ENCODE results near the gene ARHGAP26. TPM values are rescaled to one million over a fixed set of nuclear protein-coding genes. Genes with fewer than 3 reads are reported as not detected.

ARHGAP26 gene
- total RNA-seq, 1 donor = 7.6 TPM

DNA sequence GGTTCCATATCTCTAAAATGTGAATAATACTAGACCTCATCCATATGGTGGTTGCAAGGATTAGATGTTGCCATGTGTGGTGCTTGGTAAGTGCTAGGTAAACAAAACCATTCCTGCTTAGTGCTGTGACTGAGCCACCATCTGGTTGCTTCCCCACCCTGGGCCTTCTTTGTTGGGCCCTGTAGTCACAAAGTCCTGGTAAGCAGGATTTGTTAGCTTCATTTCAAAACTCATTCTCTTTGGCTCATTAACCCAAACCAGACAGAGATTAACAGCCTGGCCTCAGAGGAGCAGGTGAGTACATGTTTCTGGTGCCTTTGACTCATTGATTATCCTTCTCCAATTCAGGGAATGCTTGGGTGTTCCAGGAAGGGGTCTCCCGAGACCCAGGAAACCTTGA, 240.2 kb downstream of the ARHGAP26 start:
- H3K27ac ChIP-seq (ENCODE audit: low read depth, low read length) = peak overlapping the region; percentile 92
- H3K36me3 ChIP-seq (ENCODE audit: insufficient read depth, low read length) = no peaks in the 10 kb centered on the region
- TF ChIP-seq, protein P1, sequence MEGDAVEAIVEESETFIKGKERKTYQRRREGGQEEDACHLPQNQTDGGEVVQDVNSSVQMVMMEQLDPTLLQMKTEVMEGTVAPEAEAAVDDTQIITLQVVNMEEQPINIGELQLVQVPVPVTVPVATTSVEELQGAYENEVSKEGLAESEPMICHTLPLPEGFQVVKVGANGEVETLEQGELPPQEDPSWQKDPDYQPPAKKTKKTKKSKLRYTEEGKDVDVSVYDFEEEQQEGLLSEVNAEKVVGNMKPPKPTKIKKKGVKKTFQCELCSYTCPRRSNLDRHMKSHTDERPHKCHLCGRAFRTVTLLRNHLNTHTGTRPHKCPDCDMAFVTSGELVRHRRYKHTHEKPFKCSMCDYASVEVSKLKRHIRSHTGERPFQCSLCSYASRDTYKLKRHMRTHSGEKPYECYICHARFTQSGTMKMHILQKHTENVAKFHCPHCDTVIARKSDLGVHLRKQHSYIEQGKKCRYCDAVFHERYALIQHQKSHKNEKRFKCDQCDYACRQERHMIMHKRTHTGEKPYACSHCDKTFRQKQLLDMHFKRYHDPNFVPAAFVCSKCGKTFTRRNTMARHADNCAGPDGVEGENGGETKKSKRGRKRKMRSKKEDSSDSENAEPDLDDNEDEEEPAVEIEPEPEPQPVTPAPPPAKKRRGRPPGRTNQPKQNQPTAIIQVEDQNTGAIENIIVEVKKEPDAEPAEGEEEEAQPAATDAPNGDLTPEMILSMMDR (IDR thresholded peaks at IDR 0.05; ENCODE audit: extremely low read depth, low read depth, low read length) = no peak

DNA sequence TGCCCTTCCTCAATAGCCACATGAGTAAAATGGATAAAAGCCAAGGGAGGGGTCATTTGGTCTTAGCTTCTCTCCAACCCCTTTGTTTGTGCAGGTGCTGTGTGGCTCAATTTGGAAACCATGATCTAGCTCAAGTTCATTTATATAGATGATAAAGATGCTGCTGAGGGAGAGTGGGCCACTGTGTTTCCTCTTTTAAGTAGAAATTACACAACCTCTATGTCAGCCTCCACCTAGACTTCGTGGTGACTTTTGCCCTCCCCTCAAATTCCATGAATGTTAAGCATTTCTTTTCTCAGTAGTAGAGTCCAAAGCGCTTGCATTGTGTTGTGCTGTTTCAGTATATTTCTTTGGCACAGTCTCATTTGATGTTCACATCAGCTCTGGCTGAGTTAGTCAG, 241.4 kb downstream of the ARHGAP26 start:
- H3K9me3 ChIP-seq (ENCODE audit: low read depth, low read length) = no peaks in the 10 kb centered on the region
- peak overlapping the region; percentile 52 for H3K27ac ChIP-seq (ENCODE audit: low read depth, low read length)
- peaks cover 27% of the 10 kb centered on the region for H3K4me1 ChIP-seq (ENCODE audit: insufficient read depth, low read length)
- H3K27me3 ChIP-seq (ENCODE audit: insufficient read depth, low read length) = no peaks in the 10 kb centered on the region
- TF ChIP-seq, protein P1 (IDR thresholded peaks at IDR 0.05; ENCODE audit: extremely low read depth, low read depth, low read length) = no peak
- no peak overlapping the region for H3K4me2 ChIP-seq (ENCODE audit: insufficient read depth, low read length)
- DNase-seq (ENCODE audit: insufficient read length, low spot score, missing footprints) = peak; percentile 69
- no peak overlapping the region for H3K4me3 ChIP-seq (ENCODE audit: insufficient read depth, low read length)
- no peaks in the 10 kb centered on the region for H3K36me3 ChIP-seq (ENCODE audit: insufficient read depth, low read length)
- H3K79me2 ChIP-seq (ENCODE audit: insufficient read depth, low read length) = no peaks in the 10 kb centered on the region
- no peaks in the 10 kb centered on the region for H4K20me1 ChIP-seq (ENCODE audit: insufficient read depth, low read length)
- H2AFZ ChIP-seq (ENCODE audit: low read length) = no peak overlapping the region

More for the DNA sequence above, 240.2 kb downstream of the ARHGAP26 start:
- Histone ChIP-seq H3K9me3 (ENCODE audit: low read depth, low read length) (no peaks in the 10 kb centered on the region), H4K20me1 (ENCODE audit: insufficient read depth, low read length) (no peaks in the 10 kb centered on the region), H2AFZ (ENCODE audit: low read length) (no peak overlapping the region), H3K4me2 (ENCODE audit: insufficient read depth, low read length) (no peak overlapping the region), H3K4me3 (ENCODE audit: insufficient read depth, low read length) (no peak overlapping the region), H3K4me1 (ENCODE audit: insufficient read depth, low read length) (peaks cover 27% of the 10 kb centered on the region), H3K27me3 (ENCODE audit: insufficient read depth, low read length) (no peaks in the 10 kb centered on the region), H3K79me2 (ENCODE audit: insufficient read depth, low read length) (no peaks in the 10 kb centered on the region)
- DNase-seq (ENCODE audit: insufficient read length, low spot score, missing footprints) = no peak

DNA sequence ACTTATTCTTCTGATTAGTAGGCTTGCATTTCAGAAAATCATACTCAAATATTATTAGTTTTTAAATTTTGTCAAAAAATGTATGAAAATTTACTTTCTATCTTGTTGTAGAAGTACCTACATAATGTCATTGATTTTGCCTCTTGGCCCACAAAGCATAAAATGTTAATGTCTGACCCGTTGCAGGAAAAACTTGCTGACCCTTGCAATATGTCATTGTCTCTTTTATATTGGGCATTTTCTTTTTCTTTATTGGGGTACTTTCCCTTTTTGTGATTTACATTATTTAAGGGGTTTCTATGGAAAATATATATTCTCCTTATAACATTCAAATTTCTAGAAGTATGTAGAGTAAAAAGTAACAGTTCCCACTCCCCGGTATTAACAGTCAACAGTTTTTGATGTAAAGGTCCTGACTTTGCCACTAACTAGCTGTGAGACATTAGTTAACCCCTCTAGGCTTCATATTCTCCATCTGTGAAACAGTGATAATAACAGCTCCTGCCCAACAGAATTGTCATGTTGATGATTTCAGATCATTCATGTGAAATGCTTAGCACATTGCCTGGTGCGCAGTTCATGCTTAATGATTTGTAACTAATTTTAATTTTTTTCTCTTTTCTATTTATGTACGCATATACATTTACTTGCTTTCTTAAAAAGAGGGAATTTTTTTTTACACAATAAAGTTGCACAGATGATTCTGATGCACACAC, 243.2 kb downstream of the ARHGAP26 start:
- H2AFZ ChIP-seq (ENCODE audit: low read length) = no peak overlapping the region
- no peaks in the 10 kb centered on the region for H3K9me3 ChIP-seq (ENCODE audit: low read depth, low read length)
- H3K27me3 ChIP-seq (ENCODE audit: insufficient read depth, low read length) = no peaks in the 10 kb centered on the region
- H3K36me3 ChIP-seq (ENCODE audit: insufficient read depth, low read length) = no peaks in the 10 kb centered on the region
- no peak overlapping the region for H3K4me2 ChIP-seq (ENCODE audit: insufficient read depth, low read length)
- peaks cover 24% of the 10 kb centered on the region for H3K4me1 ChIP-seq (ENCODE audit: insufficient read depth, low read length)
- H3K4me3 ChIP-seq (ENCODE audit: insufficient read depth, low read length) = no peak overlapping the region
- no peak for DNase-seq (ENCODE audit: insufficient read length, low spot score, missing footprints)
- H3K79me2 ChIP-seq (ENCODE audit: insufficient read depth, low read length) = no peaks in the 10 kb centered on the region
- TF ChIP-seq, protein P1 (IDR thresholded peaks at IDR 0.05; ENCODE audit: extremely low read depth, low read depth, low read length) = no peak
- no peaks in the 10 kb centered on the region for H4K20me1 ChIP-seq (ENCODE audit: insufficient read depth, low read length)
- no peak overlapping the region for H3K27ac ChIP-seq (ENCODE audit: low read depth, low read length)

DNA sequence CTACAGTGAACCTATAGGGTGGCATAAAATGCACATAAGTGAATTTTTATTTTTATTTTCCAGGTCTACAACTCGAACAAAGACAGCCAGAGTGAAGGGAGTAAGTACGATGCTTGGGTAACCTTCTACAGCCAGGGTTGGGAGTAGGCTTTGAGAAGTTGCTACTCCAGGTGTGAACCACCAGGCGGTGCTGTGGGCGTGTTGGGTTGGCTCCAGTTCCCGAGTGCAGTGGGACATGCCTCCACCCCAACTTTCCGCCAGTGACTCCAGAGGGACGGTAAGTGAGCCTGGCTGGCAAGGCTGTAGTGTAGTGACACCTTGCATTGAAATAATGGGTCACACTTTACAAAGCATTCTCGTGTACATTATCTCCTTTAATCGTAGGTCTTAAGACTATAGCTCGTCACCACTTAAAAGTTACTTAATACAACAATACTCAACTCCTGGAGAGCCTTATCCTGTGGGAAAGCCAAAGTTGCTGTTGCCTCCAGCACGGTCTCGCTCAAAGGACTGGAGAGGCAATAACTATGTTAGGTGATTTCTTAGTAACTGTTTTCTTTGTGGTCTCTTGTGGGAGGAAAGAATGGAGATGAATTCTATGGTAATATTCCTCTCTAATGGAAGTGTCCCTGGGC, 244.0 kb downstream of the ARHGAP26 start:
- Histone ChIP-seq H2AFZ (ENCODE audit: low read length) (no peak overlapping the region), H3K9me3 (ENCODE audit: low read depth, low read length) (no peaks in the 10 kb centered on the region), H3K36me3 (ENCODE audit: insufficient read depth, low read length) (no peaks in the 10 kb centered on the region), H3K27me3 (ENCODE audit: insufficient read depth, low read length) (no peaks in the 10 kb centered on the region), H3K4me3 (ENCODE audit: insufficient read depth, low read length) (no peak overlapping the region), H3K4me2 (ENCODE audit: insufficient read depth, low read length) (no peak overlapping the region), H4K20me1 (ENCODE audit: insufficient read depth, low read length) (no peaks in the 10 kb centered on the region), H3K4me1 (ENCODE audit: insufficient read depth, low read length) (peaks cover 18% of the 10 kb centered on the region), H3K27ac (ENCODE audit: low read depth, low read length) (no peak overlapping the region), H3K79me2 (ENCODE audit: insufficient read depth, low read length) (no peaks in the 10 kb centered on the region)
- no peak for DNase-seq (ENCODE audit: insufficient read length, low spot score, missing footprints)
- TF ChIP-seq, protein P1 (IDR thresholded peaks at IDR 0.05; ENCODE audit: extremely low read depth, low read depth, low read length) = peak; percentile 41
